A549 (cell line): ENCODE data around the gene ATXN7.

Experiments used
- BHLHE40 ChIP-seq: IDR thresholded peaks from 2 replicates; pipeline ENCODE4 v1.6.1; 2012; ENCODE audit warnings: low read depth, low read length, inconsistent platforms
- CBX2 ChIP-seq: fragments of 200-600 bp; sonication (generic); IDR thresholded peaks from 2 replicates; pipeline ENCODE4 v1.6.1; 2016; ENCODE audit warnings: low read depth, mild to moderate bottlenecking, borderline replicate concordance
- CHD2 ChIP-seq: fragments of 150-350 bp; IDR thresholded peaks from 2 replicates; pipeline ENCODE4 v1.6.1; 2014; ENCODE audit warnings: low read length; ENCODE audit not compliant: partially characterized antibody
- CHD4 ChIP-seq: fragments of 200-600 bp; sonication (generic); IDR thresholded peaks from 2 replicates; pipeline ENCODE4 v1.6.1; 2016; ENCODE audit warnings: antibody characterized with exemption, mild to moderate bottlenecking, borderline replicate concordance
- CTCF ChIP-seq: fragments of >200 bp; sonication (Bioruptor Twin); formaldehyde crosslinking; IDR thresholded peaks from 3 replicates; pipeline ENCODE4 v1.5.1; 2016
- JUN ChIP-seq, 2 experiments: fragments of >200 bp; sonication (Bioruptor Twin); formaldehyde crosslinking; IDR thresholded peaks; 2 replicates in 1 of 2; 3 replicates in 1 of 2; pipeline ENCODE4 v1.6.1; 2016 to 2017
- MAFK ChIP-seq: fragments of 450-650 bp; IDR thresholded peaks from 2 replicates; pipeline ENCODE4 v1.6.1; 2014; ENCODE audit not compliant: partially characterized antibody
- POLR2A ChIP-seq: IDR thresholded peaks from 2 replicates; pipeline ENCODE4 v1.6.1; 2012; ENCODE audit warnings: mild to moderate bottlenecking, low read length
- RAD21 ChIP-seq, 2 experiments: fragments of >200 bp in 1 of 2; sonication (Bioruptor Twin) in 1 of 2; formaldehyde crosslinking in 1 of 2; IDR thresholded peaks in 1 of 2; conservative IDR thresholded peaks in 1 of 2; 2 replicates in 1 of 2; 3 replicates in 1 of 2; pipeline ENCODE4 v1.6.1; 2012 to 2018; ENCODE audit warnings: inconsistent platforms in 1 of 2
- USF2 ChIP-seq: fragments of 450-650 bp; IDR thresholded peaks from 2 replicates; pipeline ENCODE4 v1.6.1; 2014; ENCODE audit warnings: antibody characterized with exemption
- ZFP36 ChIP-seq: fragments of 450-650 bp; IDR thresholded peaks from 2 replicates; pipeline ENCODE4 v1.6.1; 2014; ENCODE audit warnings: borderline replicate concordance; ENCODE audit not compliant: partially characterized antibody
- ZNF302 ChIP-seq: fragments of 250-450 bp; sonication (Bioruptor Pico); IDR thresholded peaks from 2 replicates; pipeline ENCODE4 v1.9.0; 2021; ENCODE audit warnings: inconsistent platforms, mild to moderate bottlenecking, moderate library complexity
- TF ChIP-seq, protein P1 (sequence below): fragments of >200 bp; sonication (Bioruptor Twin); formaldehyde crosslinking; IDR thresholded peaks from 3 replicates; pipeline ENCODE4 v1.6.1; 2016
- TF ChIP-seq, protein P2 (sequence below): IDR thresholded peaks from 2 replicates; pipeline ENCODE4 v1.6.1; 2012

- no peak for TF ChIP-seq BHLHE40
- TF ChIP-seq CTCF = no peak
- no peak for TF ChIP-seq CHD2
- no peak for TF ChIP-seq CBX2
- no peak for TF ChIP-seq POLR2A
- TF ChIP-seq MAFK = peak; percentile 74
- TF ChIP-seq ZFP36 = no peak
- TF ChIP-seq, protein P1, sequence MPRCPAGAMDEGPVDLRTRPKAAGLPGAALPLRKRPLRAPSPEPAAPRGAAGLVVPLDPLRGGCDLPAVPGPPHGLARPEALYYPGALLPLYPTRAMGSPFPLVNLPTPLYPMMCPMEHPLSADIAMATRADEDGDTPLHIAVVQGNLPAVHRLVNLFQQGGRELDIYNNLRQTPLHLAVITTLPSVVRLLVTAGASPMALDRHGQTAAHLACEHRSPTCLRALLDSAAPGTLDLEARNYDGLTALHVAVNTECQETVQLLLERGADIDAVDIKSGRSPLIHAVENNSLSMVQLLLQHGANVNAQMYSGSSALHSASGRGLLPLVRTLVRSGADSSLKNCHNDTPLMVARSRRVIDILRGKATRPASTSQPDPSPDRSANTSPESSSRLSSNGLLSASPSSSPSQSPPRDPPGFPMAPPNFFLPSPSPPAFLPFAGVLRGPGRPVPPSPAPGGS = no peak
- TF ChIP-seq CHD4 = no peak
- TF ChIP-seq RAD21 (conservative IDR thresholded peaks at IDR 0.05 in 1 of 2, IDR thresholded peaks at IDR 0.05 in 1 of 2) = no peak
- TF ChIP-seq USF2 = no peak
- TF ChIP-seq, protein P2, sequence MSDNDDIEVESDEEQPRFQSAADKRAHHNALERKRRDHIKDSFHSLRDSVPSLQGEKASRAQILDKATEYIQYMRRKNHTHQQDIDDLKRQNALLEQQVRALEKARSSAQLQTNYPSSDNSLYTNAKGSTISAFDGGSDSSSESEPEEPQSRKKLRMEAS = no peak
- TF ChIP-seq JUN (IDR thresholded peaks at IDR 0.05) = no peak
- no peak for TF ChIP-seq ZNF302
Observed at GRCh38 chr3:64008487-64009351, 145.1 kb downstream of the ATXN7 start.
